AG04449 (cell line): ENCODE results near the gene FADS1.

Experiments
- CTCF ChIA-PET: fragments of 350-600 bp; formaldehyde crosslinking; extraction: SDS; loops from one replicate; lab custom pipeline; 2021; ENCODE audit warnings: antibody characterized with exemption; lab: Yijun Ruan, JAX
- POLR2A ChIA-PET: fragments of 400-600, 350-600 bp; formaldehyde crosslinking; extraction: SDS; loops from one replicate; lab custom pipeline; 2020; ENCODE audit warnings: antibody characterized with exemption, inconsistent platforms; lab: Yijun Ruan, JAX
- DNase-seq: peaks from one replicate; pipeline ENCODE4 v3.0.0-alpha.2; 2010; ENCODE audit warnings: low read depth, low spot score
- H3K4me3 ChIP-seq: 2 replicates; pipeline ENCODE4 v1.5.1; 2011; ENCODE audit warnings: low read depth, mild to moderate bottlenecking, control low read depth, low read length
- TF ChIP-seq, protein P1 (sequence below): IDR thresholded peaks from one replicate; pipeline ENCODE4 v1.5.1; 2011; ENCODE audit warnings: mild to moderate bottlenecking, moderate library complexity, low read length, control low read depth, inconsistent platforms; ENCODE audit not compliant: insufficient read depth; ENCODE audit errors: missing control alignments

Gene FADS1

DNA sequence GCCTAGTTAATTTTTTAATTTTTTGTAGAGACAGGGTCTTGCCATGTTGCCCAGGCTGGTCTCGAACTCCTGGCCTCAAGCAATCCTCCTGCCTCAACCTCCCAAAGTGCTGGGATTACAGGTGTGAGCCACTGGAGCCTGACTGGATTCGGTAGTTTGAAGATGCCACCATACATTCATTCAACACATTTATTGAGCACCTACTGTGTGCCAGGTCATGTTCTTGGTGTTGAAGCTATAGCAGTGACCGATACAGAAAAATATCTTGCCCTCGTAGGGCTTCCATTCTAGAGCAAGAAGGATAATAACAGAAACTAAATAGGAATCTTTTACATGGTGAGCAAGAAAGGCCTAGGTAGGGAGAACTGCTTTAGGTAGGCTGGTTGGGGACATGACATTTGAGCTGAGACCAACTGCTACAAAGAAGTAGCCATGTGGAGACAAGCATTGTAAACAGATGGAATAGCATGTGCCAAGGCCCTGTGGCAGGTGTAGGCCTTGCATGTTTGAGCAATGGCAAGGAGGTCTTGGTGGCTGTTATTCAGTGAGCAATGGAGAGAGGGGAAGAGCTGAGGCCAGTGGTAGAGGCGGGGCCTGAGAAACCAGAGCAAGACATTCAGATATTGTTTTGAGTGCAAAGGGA is 66.1 kb downstream of the FADS1 start:
- TF ChIP-seq, protein P1, sequence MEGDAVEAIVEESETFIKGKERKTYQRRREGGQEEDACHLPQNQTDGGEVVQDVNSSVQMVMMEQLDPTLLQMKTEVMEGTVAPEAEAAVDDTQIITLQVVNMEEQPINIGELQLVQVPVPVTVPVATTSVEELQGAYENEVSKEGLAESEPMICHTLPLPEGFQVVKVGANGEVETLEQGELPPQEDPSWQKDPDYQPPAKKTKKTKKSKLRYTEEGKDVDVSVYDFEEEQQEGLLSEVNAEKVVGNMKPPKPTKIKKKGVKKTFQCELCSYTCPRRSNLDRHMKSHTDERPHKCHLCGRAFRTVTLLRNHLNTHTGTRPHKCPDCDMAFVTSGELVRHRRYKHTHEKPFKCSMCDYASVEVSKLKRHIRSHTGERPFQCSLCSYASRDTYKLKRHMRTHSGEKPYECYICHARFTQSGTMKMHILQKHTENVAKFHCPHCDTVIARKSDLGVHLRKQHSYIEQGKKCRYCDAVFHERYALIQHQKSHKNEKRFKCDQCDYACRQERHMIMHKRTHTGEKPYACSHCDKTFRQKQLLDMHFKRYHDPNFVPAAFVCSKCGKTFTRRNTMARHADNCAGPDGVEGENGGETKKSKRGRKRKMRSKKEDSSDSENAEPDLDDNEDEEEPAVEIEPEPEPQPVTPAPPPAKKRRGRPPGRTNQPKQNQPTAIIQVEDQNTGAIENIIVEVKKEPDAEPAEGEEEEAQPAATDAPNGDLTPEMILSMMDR: no peak
- H3K4me3 ChIP-seq: no peak overlapping the region
- CTCF ChIA-PET: interaction anchor here (1.2 to 8.7 kb wide), 15 partner anchors 7 to 627 kb away, joined by 3 to 151 read pairs (median 9); partner anchors contain the start of genes FEN1 and TMEM258
- POLR2A ChIA-PET: no interaction called here
- DNase-seq: no peak
